ENCODE results near the gene KMT2E.

Gene KMT2E

GRCh38 chr7:105086850-105087249 is 72.8 kb downstream of the KMT2E start:
- no peak for DNase-seq

GRCh38 chr7:105087981-105088380 is 74.0 kb downstream of the KMT2E start:
- no peak for DNase-seq

DNA sequence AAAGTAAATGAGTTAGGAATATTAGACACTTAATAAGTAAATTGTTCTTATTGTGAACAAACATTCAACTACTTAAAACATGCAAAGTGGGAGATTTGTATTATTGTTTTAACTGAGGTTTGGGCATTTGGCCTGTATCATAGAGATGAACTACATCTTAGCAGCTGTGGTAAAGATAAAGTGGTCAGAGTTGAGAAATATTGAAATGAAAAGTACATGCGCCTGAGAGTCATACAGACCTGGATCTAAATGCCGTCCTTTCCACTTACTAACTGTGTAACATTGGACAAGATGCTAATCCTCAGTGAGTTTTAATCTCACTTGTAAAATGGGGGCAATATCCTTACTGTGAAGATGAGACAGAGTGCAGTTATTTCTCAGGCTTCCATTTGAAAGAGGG is 74.5 kb downstream of the KMT2E start:
- no peak for DNase-seq

GRCh38 chr7:105094966-105095365 is 81.0 kb downstream of the KMT2E start:
- DNase-seq, result no peak

GRCh38 chr7:105096306-105096705 is 82.3 kb downstream of the KMT2E start:
- DNase-seq, result no peak

DNA sequence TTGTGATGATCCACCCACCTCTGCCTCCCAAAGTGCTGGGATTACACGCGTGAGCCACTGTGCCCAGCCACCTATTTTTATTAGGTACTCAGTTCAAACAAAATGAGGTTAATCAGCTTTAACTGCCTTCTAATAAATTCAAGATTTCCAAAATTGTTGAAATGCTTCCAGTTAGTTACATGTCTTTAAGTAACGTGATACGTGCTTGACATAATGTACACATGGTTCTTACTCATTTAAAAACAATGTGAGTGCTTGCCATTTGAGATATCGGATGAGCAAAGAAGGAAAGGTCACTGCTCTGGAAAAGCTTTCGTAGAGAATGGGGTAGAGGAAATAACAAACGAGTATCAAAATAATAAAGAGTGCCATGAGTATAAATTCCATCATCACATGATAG is 83.6 kb downstream of the KMT2E start:
- DNase-seq, result no peak

DNA sequence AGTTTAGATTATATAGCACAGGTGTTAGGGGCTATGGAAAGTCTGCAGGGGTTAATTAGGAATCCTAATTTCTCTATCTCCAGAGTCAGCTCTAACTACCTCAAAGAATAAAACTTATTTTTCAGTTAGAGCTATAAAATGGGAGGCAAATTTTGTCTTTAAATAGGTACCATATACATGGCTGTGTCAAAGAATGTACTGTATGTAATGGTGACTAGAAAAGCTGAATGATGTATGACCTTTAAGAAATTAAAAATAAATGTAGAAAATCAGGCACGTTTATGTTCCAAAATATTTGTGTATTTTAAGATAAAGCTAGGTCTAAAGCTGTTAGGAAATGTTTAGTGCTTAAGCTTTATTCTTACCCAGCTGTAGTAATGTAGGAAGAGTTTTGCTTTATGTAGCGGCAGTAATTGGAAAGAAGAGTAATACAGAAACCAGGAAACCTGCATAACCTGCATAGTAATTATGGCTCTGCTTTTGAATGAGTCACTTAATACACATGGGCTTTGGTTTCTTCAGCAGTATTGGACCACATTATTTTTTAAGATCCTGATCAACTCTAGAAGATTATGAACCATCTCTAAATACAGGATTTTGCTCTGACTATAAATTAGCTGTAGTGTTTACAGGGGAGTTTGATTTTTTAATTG is 85.0 kb downstream of the KMT2E start:
- no peak for DNase-seq

GRCh38 chr7:105101864-105102263 is 87.9 kb downstream of the KMT2E start:
- no peak for DNase-seq

GRCh38 chr7:105102557-105103352 is 88.8 kb downstream of the KMT2E start:
- no peak for DNase-seq

GRCh38 chr7:105105579-105105978 is 91.6 kb downstream of the KMT2E start:
- DNase-seq, result no peak

DNA sequence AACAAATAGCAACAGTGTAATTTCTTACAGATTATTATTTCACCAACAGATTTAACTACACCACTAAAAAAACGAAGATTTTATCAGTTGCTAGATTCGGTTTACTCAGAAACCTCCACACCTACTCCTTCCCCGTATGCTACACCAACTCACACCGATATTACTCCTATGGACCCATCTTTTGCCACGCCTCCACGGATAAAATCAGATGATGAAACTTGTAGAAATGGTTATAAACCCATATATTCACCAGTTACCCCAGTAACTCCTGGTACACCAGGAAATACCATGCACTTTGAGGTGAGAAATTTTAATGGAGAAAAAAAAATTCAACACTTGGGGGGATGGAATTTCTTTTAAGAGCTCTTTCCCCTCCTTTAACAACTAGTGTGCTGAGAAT is 92.5 kb downstream of the KMT2E start:
- DNase-seq, result peak in 1 of 2 donors; percentile 18

DNA sequence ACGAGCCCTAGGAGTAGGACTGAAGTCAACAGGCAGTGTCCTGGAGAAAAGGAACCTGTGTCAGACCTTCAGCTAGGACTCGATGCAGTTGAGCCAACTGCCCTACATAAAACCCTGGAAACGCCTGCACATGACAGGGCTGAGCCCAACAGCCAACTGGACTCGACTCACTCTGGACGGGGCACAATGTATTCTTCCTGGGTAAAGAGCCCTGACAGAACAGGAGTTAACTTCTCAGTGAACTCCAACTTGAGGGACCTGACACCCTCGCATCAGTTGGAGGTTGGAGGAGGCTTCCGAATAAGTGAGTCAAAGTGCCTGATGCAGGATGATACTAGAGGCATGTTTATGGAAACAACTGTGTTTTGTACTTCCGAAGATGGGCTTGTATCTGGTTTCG is 93.5 kb downstream of the KMT2E start:
- no peak for DNase-seq

GRCh38 chr7:105112440-105113418 is 98.7 kb downstream of the KMT2E start:
- DNase-seq, result no peak

DNA sequence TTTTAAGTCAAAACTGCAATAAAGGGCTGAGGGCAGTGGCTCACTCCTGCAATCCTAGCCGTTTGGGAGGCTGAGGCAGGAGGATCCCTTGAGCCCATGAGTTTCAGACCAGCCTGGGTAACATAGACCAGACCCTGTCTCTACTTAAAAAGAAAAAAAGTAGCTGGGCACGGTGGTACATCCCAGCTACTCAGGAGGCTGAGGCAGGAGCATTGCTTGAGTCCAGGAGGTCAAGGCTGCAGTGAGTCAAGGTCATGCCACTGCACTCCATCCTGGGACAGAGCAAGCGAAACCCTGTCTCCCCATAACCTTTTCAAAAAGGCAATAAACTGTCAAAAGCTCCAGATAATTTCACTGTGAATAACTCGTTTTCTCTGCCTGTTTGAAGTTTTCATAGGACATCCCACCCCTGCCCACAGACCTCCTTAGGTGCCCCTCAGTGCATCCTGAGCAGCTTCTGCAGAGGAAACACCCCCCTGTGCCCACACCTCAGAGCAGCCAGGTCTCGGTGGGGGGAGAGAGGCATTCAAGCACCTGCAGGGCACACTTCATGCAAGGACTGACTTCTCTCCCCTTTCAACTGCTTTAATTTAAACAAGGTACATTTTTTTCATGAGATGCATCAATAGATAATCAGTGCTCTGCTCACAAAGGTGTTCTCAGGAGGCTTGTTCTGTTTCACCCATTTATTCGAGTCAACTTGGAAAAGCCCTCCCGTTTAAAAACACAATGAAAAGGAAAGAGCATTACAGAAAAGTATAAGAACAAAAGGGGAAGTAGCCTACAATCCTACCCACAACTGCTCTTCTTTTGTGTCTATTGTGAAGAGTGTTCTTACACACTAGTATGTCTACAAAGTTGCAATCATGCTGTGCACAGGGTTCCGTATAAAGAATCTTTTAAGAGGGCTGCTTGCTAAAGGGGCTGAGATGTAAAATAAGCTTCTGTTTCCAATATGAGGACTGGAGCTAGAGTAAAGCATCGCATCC is 104.9 kb downstream of the KMT2E start:
- no peak for DNase-seq

DNA sequence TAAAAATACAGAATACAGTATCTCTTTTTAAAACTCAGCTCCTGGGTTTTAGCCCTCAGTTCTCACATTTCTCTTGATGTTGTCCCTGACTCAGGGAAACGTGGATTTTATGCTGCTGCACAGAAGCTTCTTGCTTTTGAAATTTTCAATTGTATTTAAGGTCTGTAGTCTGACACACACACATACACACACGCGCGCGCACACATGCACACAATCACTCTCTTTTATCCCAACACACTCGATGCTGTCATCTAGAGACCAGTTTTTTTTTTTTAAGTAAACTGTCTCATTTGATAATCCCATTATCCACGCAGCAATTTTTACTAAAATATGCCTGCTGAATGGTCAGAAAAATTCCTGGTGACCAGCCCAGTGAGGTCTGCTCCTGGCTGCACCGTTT is 108.6 kb downstream of the KMT2E start:
- DNase-seq, result no peak

DNA sequence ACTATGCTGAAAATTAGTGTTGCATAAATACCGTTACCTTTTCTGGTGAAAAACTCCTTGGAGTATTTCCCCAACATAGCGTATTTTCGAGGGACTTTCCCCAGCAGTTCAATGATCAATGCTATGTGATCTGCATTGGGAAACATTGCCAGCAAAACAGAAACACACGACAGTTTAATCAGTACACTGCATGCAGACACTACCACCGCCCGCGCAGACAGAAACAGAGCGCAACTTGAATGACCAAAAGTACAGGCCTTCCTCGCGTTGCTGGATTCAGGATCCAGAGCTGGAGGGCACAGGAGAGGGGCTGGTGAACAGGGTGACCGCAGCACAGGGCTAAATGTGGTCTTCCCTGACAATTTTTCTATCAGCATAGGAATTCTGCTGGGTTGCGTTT is 111.7 kb downstream of the KMT2E start:
- no peak for DNase-seq

- DNase-seq, result no peak
Observed at GRCh38 chr7:105126436-105126975, 112.5 kb downstream of the KMT2E start.

DNA sequence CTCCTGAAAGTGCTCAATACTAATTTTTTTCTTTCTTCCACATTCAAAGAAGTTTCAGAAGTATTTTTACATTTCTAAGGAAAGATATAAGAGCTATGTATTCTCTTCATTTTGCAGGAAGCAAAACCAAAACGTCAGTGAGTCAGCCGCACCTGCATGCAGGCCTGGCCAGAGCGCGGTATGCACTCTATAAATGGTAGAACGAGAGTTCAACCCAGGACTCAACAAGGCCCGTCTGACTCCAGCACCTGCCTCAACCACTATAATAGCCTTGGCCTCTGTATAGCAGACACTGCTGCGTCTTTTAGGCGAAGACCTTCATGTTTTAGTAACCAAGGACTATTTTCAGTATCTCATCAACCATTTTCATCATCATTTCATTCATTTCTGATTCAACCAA is 113.2 kb downstream of the KMT2E start:
- no peak for DNase-seq

- DNase-seq, result no peak
Observed at GRCh38 chr7:105130048-105130447, 116.0 kb downstream of the KMT2E start.

DNA sequence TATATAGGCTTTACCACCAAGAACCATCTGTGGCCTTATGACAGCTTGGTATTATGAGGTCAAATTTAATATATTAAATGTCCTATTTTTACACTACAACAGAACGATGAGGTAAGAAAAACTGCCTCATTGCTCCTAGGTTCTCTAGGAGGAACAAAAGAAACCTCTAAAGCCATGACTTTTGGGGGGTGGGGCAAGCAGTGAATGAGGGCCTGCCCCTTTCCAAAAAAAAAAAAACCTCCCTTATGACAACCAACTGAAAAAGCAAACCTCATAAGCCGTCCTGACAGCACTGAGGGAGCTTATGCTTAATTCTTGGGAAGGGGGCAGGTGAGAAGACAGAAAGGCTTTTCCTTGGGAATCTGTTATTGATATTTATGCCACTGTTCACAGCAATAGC is 116.6 kb downstream of the KMT2E start:
- DNase-seq, result no peak

DNA sequence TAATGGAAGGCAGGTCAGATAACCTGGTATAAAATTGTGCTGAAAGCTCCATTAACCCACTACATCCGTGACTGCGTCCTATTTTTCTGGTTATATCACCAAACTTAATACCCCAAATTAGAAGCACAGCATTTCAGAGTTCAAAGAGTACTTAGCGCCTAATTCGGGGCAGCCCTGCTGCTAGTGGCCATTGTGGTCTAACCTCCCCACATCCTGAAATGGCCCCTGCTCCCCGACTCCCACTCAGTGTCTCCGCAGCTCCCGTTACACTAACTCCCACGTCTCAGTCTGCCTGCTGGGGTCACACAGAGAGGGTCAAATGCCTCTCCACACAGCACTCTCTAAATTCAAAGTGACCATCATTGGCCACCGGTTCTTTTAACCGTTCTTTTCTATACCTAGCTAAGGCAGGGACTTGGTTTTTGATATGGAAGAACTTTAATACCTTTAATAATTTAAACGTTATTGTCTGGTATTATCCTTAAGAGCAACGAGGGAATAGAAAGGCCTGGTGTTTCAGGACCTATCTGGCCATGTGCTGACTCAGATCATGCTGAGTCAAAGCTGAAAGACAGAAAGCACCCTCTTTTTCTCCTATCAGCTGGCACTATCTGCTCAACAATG is 117.1 kb downstream of the KMT2E start:
- no peak for DNase-seq
